OCI-LY7 (cell line): ENCODE results near the gene ZNF516.

Source experiments
- CTCF ChIP-seq: fragments of 200-600 bp; sonication (generic); conservative IDR thresholded peaks from 2 replicates; pipeline ENCODE4 v1.5.1; 2014; ENCODE audit warnings: mild to moderate bottlenecking, antibody characterized with exemption, low read length, moderate library complexity, mixed read lengths
- EZH2phosphoT487 ChIP-seq: fragments of 200-600 bp; sonication (generic); IDR thresholded peaks from 2 replicates; pipeline ENCODE4 v1.6.1; 2018; ENCODE audit warnings: low read depth, borderline replicate concordance, mild to moderate bottlenecking, mixed run types, antibody characterized with exemption, low read length, moderate library complexity, mixed read lengths

- TF ChIP-seq CTCF: no peak
- no peak for TF ChIP-seq EZH2phosphoT487
Observed at GRCh38 chr18:76412818-76413565, 82.0 kb downstream of the ZNF516 start.
